ENCODE results near the gene ADAM15. TPM values are rescaled to one million over a fixed set of nuclear protein-coding genes. Genes with fewer than 3 reads are reported as not detected.

ADAM15 gene
- total RNA-seq, 4 donors from 2014 or later = 232 to 289 (median 279) TPM

DNA sequence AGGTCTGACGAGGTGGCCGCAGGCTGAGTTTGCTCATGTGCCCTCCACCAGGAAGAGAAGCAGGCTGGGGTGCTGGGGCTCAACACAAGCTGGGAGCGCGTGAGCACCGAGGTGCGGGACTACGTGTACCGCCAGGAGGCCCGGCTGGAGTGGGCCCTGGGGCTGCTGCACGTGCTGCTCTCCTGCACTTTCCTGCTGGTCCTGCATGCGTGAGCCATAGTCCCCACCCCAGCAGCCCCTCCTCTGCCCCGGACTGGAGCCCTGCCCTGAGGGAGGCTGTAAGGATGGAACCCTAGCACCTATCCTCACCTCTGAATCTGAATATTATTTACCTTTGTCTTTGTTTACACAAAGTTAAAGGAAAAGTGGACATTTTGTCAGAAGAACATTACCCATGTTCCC, 7.8 kb upstream of the ADAM15 start:
- intact Hi-C loops (cut with DNase I; ENCODE audit: low total_unique reads) = no loop called here
- WGBS, 2 donors = 59 to 61% methylated on average over 12 of the region's 12 CpGs
- TF ChIP-seq, protein P1, sequence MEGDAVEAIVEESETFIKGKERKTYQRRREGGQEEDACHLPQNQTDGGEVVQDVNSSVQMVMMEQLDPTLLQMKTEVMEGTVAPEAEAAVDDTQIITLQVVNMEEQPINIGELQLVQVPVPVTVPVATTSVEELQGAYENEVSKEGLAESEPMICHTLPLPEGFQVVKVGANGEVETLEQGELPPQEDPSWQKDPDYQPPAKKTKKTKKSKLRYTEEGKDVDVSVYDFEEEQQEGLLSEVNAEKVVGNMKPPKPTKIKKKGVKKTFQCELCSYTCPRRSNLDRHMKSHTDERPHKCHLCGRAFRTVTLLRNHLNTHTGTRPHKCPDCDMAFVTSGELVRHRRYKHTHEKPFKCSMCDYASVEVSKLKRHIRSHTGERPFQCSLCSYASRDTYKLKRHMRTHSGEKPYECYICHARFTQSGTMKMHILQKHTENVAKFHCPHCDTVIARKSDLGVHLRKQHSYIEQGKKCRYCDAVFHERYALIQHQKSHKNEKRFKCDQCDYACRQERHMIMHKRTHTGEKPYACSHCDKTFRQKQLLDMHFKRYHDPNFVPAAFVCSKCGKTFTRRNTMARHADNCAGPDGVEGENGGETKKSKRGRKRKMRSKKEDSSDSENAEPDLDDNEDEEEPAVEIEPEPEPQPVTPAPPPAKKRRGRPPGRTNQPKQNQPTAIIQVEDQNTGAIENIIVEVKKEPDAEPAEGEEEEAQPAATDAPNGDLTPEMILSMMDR (IDR thresholded peaks at IDR 0.05) = no peak
- no peak for TF ChIP-seq POLR2A (IDR thresholded peaks at IDR 0.05)
- DNase-seq (ENCODE audit: low spot score in 2 of 2) = no peak
- no peak overlapping the region for H3K4me3 ChIP-seq (ENCODE audit: low read depth, poor library complexity, severe bottlenecking)

DNA sequence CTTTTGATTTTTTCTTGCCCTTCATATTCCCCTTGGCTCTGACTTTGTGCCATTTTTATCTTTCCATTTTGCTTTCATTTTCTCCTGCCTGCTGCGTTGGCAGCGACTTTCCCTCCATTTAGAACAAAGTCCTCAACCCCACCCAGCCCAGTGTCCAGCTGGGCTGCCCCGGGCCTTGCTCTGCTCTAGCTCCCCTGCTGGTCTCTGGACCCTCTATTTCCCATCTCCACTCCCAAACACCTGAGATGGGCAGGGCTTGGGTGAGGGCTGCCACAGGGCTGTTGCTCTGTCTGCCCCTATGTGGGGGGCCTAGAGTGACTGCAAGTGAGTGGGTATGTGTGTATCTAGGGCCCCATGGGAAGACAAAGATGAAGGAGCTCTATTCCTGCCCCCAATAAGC, 7.3 kb upstream of the ADAM15 start:
- no peak for TF ChIP-seq POLR2A (IDR thresholded peaks at IDR 0.05)
- 78 to 83% methylated on average over 3 of the region's 3 CpGs for WGBS, 2 donors
- no peak for DNase-seq (ENCODE audit: low spot score in 2 of 2)
- H3K4me3 ChIP-seq (ENCODE audit: low read depth, poor library complexity, severe bottlenecking) = no peak overlapping the region
- intact Hi-C loops (cut with DNase I; ENCODE audit: low total_unique reads) = no loop called here

DNA sequence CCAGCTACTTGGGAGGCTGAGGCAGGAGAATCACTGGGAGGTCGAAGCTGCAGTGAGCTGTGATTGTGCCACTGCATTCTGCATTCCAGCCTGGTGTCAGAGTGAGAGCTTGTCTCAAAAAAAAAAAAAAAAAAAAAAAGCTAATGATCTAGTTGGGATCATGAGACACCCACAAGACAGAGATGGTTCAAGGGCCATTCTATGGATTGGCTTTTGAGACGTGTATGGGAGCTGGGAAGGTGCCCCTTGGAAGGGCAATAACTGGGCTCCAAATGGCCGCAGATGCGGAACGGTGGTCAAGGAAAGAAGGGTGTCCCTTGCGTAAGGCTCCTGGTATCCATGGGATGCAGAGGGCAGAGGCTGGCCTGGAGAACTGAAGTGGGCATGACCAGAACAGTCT, 6.8 kb upstream of the ADAM15 start:
- WGBS, 2 donors = 85 to 90% methylated on average over 6 of the region's 6 CpGs
- no peak overlapping the region for H3K4me3 ChIP-seq (ENCODE audit: low read depth, poor library complexity, severe bottlenecking)
- no peak for DNase-seq (ENCODE audit: low spot score in 2 of 2)
- intact Hi-C loops (cut with DNase I; ENCODE audit: low total_unique reads) = no loop called here
- TF ChIP-seq, protein P1 (IDR thresholded peaks at IDR 0.05) = no peak
- TF ChIP-seq POLR2A (IDR thresholded peaks at IDR 0.05) = no peak

DNA sequence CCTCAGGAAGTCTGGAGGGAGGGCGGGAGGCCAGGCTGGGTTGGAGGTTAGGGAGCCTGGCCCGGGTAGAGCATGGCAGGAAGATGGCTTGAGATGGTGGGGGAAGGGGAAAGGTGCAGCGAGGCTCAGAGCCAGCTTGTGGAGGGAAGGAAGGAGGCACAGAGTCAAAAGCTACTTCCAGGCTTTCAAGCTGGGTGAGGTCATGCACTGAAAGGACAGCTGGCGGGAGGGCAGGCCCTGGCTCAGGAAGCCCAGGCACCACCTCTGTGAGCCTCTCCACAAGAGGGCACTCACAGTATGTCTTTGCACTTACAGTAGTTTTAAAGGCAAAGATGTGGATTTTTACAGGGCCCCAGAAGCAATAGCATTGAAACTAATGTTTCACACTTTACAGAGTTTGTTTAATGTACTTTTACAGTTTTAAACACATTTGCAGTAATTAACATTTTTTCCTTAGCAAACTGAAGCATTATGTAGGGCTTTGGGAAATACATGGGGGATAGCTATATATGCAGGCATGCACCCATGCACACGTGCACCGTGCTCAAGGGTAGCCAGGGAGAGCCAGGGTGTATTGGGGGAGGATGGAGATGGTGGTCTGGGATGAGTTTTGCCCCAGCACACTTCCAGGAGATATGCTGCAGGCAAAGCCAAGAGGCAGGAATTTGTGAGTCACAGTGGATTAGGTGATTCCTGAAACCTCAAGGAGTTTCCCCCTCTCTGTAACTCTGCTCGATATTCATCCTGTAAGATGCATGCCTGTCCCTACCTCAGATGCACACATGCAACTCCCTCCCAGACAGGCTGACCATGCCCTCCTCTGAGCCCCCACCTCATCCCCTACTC, 6.1 kb upstream of the ADAM15 start:
- TF ChIP-seq, protein P1 (IDR thresholded peaks at IDR 0.05) = no peak
- no peak for TF ChIP-seq POLR2A (IDR thresholded peaks at IDR 0.05)
- no peak overlapping the region for H3K4me3 ChIP-seq (ENCODE audit: low read depth, poor library complexity, severe bottlenecking)
- intact Hi-C loops (cut with DNase I; ENCODE audit: low total_unique reads) = loop anchor here (5.0 kb wide), 1 partner anchor 37 kb away; no protein-coding TSS in a partner anchor
- DNase-seq (ENCODE audit: low spot score in 2 of 2) = peak; percentile 83 to 92
- 39% methylated on average over 7 of the region's 7 CpGs for WGBS, 2 donors

DNA sequence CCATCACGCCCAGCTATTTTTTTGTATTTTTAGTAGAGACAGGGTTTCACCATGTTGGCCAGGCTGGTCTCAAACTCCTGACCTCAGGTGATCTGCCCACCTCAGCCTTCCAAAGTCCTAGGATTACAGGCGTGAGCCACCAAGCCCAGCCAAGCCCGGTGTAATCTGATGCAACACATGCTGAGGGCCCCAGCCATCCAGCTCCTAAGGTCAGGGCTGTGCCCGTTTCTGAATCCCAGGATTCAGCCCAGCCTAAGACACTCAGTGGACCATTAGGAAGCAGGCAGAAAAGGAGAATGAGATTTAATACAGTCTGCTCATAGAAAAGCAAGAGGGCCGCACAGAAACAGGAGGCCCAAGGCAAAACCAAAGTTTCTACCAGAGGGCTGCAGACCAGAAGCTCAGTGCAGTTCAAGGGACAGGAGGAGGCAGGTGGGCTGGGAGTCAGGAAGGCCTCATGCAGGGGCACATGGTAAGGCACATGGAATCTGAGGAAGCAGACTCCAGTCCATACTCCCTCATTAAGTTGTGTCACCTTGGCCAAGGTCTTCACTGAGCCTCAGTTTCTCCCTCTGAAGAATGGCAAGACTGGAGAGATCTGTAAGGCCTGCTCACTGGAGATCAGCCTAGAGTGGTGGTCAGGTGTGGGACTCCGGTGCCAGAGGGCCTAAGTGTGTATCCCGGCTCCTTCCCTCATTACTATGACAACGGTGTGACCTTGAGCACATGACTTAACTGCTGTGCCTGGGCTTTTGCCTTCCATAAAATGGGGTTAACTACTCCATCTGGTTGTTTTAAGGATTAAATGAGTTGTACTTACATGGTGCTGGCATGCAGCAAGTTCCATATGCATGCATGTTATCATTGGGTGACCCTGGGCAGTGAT, 2.4 kb upstream of the ADAM15 start:
- TF ChIP-seq, protein P1 (IDR thresholded peaks at IDR 0.05) = no peak
- DNase-seq (ENCODE audit: low spot score in 2 of 2) = no peak
- WGBS, 2 donors = 77 to 85% methylated on average over 8 of the region's 8 CpGs
- intact Hi-C loops (cut with DNase I; ENCODE audit: low total_unique reads) = loop anchor here (5.0 kb wide), 1 partner anchor 34 kb away; no protein-coding TSS in a partner anchor
- H3K4me3 ChIP-seq (ENCODE audit: low read depth, poor library complexity, severe bottlenecking) = no peak overlapping the region

All from lower leg skin (tissue), 4 donors.